RWPE1 (cell line): ENCODE measurements around the gene TASP1.
A peak's percentile ranks its signal among the peaks of the same experiment; 100 is the strongest.

Experiments
- CTCF ChIA-PET: fragments of 350-600 bp; sonication (Branson Sonifier 250); formaldehyde crosslinking; extraction: SDS; loops from one replicate; lab custom pipeline; 2021; lab: Yijun Ruan, JAX
- POLR2A ChIA-PET: fragments of 400-600 bp; formaldehyde crosslinking; extraction: SDS; loops from one replicate; lab custom pipeline; 2020; ENCODE audit warnings: antibody characterized with exemption; ENCODE audit not compliant: low non-redundant PET; lab: Yijun Ruan, JAX
- DNase-seq: peaks from one replicate; pipeline ENCODE4 v3.0.0; 2012; ENCODE audit warnings: low spot score
- H3K27ac ChIP-seq: fragments of 450-650 bp; 2 replicates; pipeline ENCODE4 v1.5.1; 2017
- CTCF ChIP-seq: fragments of 450-650 bp; conservative IDR thresholded peaks from 2 replicates; pipeline ENCODE4 v1.5.1; 2017; ENCODE audit warnings: low read depth, mild to moderate bottlenecking

Gene TASP1

GRCh38 chr20:13356591-13356990 is 282.1 kb downstream of the TASP1 start:
- TF ChIP-seq CTCF, result no peak
- DNase-seq, result no peak
- CTCF ChIA-PET, result no interaction called here
- no peak overlapping the region for H3K27ac ChIP-seq
- POLR2A ChIA-PET, result no interaction called here

DNA sequence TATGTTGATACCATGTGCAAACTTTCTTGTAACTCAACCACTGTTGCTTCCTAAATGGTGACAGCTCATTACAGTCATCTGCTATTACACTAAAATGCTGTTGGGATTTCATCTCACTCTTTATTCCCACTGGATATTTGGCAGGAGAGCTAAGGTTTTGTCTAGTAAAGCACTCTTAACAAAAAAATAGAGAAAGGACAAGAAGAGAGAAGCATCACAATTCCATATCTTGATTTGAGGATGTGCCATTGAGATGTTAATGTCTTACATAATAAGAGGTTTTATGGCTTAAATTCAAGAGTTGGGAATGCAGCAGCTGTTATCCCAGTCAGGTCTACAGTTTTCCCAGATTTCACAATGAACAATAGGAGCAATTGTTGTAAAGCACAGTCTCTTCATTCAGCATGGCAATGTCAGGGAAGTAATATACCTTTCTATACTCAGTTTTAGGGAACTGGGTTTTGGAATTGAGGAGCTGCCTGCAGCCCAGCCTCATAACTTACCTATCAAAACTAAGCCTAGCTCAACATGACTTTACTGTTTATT is 282.7 kb downstream of the TASP1 start:
- H3K27ac ChIP-seq, result no peak overlapping the region
- POLR2A ChIA-PET, result no interaction called here
- TF ChIP-seq CTCF, result no peak
- CTCF ChIA-PET, result interaction anchor here (0.6 kb wide), 1 partner anchor 315 kb away, joined by 3 read pairs; no protein-coding TSS in a partner anchor
- DNase-seq, result no peak

- no peak overlapping the region for H3K27ac ChIP-seq
- POLR2A ChIA-PET, result no interaction called here
- CTCF ChIA-PET, result no interaction called here
- no peak for TF ChIP-seq CTCF
- DNase-seq, result peak; percentile 16
Measured at GRCh38 chr20:13355411-13355810, 283.3 kb downstream of the TASP1 start.

GRCh38 chr20:13353261-13353945 is 285.3 kb downstream of the TASP1 start:
- ChIA-PET CTCF (no interaction called here), POLR2A (no interaction called here)
- DNase-seq, result no peak
- no peak for TF ChIP-seq CTCF
- no peak overlapping the region for H3K27ac ChIP-seq

DNA sequence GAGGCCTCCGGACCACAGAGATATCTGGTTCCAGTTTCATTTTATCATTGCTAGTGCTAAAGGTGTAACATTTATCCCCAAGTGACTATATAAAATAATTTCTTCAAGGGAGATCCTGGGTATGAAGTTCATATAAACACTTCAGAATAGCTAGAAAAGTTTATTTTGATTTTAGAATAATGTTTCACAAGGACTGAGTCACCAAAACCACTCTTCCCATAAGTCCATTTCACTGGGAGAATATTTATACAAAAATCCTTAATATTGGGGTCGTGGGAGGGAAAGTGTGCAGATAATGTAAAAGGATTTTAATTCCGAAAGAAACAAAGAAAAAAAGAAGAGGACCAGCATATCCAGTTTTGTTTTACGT is 289.5 kb downstream of the TASP1 start:
- no peak for DNase-seq
- ChIA-PET CTCF (no interaction called here), POLR2A (no interaction called here)
- TF ChIP-seq CTCF, result no peak
- H3K27ac ChIP-seq, result no peak overlapping the region

- no peak for DNase-seq
- no peak overlapping the region for H3K27ac ChIP-seq
- no peak for TF ChIP-seq CTCF
- CTCF ChIA-PET, result no interaction called here
- POLR2A ChIA-PET, result no interaction called here
Measured at GRCh38 chr20:13348311-13349234, 290.2 kb downstream of the TASP1 start.
